Lung (tissue), 12 donors: ENCODE data around the gene MILR1. TPM values are rescaled to one million over a fixed set of nuclear protein-coding genes. Genes with fewer than 3 reads are reported as not detected.

Source experiments
- ATAC-seq: fragments of 200-7000 bp; cut with Tn5 transposase; one replicate; pipeline ENCODE4 v1.9.1; 2020; ENCODE audit warnings: moderate number of reproducible peaks; ENCODE audit not compliant: insufficient read depth, low FRiP score
- DNase-seq, 3 donors: peaks; one replicate each; pipeline ENCODE4 v3.0.0-alpha.2; 2013 to 2017
- H3K27ac ChIP-seq, 2 donors: one replicate each; pipeline ENCODE4 v1.5.1; 2013; ENCODE audit warnings: mild to moderate bottlenecking in 2 of 2, moderate library complexity in 2 of 2, control low read depth in 1 of 2, inconsistent platforms in 1 of 2, low read depth in 1 of 2, low read length in 1 of 2
- H3K27me3 ChIP-seq, 3 donors: one replicate each; pipeline ENCODE4 v1.5.1; 2013; ENCODE audit warnings: low read length in 2 of 3; ENCODE audit not compliant: control insufficient read depth in 3 of 3, insufficient read depth in 3 of 3
- H3K36me3 ChIP-seq, 4 donors: one replicate each; pipeline ENCODE4 v1.5.1; 2013; ENCODE audit warnings: low read length in 4 of 4, mild to moderate bottlenecking in 1 of 4, moderate library complexity in 1 of 4; ENCODE audit not compliant: control insufficient read depth in 4 of 4, insufficient read depth in 4 of 4
- H3K4me1 ChIP-seq, 5 donors: one replicate each; pipeline ENCODE4 v1.5.1; 2013; ENCODE audit warnings: low read length in 5 of 5, mild to moderate bottlenecking in 2 of 5, moderate library complexity in 1 of 5; ENCODE audit not compliant: control insufficient read depth in 5 of 5, insufficient read depth in 5 of 5
- H3K4me3 ChIP-seq: one replicate; pipeline ENCODE4 v1.5.1; 2013; ENCODE audit warnings: mild to moderate bottlenecking, control low read depth, moderate library complexity
- H3K9ac ChIP-seq, 2 donors: one replicate each; pipeline ENCODE4 v1.5.1; 2013; ENCODE audit warnings: low read length in 2 of 2, control low read depth in 1 of 2; ENCODE audit not compliant: insufficient read depth in 1 of 2
- H3K9me3 ChIP-seq, 4 donors: one replicate each; pipeline ENCODE4 v1.5.1; 2013; ENCODE audit warnings: low read length in 3 of 4, mild to moderate bottlenecking in 1 of 4, moderate library complexity in 1 of 4; ENCODE audit not compliant: control insufficient read depth in 4 of 4, insufficient read depth in 3 of 4
- CTCF ChIP-seq: IDR thresholded peaks from 2 replicates; pipeline ENCODE4 v1.5.1; 2012; ENCODE audit warnings: mild to moderate bottlenecking; ENCODE audit errors: control extremely low read depth, extremely low read depth
- WGBS, 2 donors: extraction: QIAGEN DNeasy Blood & Tissue Kit; methylation state at CpG; one replicate each; pipeline ENCODE4 v1.1.7; 2013; 5-methylcytosine and 5-hydroxymethylcytosine counted together
- polyA plus RNA-seq, 2 donors: library from polyadenylated mRNA; stranded (reverse); fragments of 200-250 nt; gene quantifications; one replicate each; pipeline ENCODE4 v1.2.1, GENCODE V29; 2013
- total RNA-seq, 2 donors: library from RNA; depleted of rRNA in 1 of 2; stranded (reverse); fragments of >200 nt in 1 of 2; gene quantifications; one replicate each; pipeline ENCODE4 v1.2.1, GENCODE V29; 2014 to 2021
- donor health status: control.
- donor health status: control.
- donor health status: Bipolar disorder and iron deficiency.
- donor health status: healthy.
- donor health status: DM: yes; HTN: yes; CAD: no.

The MILR1 gene
- total and polyA plus RNA-seq, 4 donors = 6.9 to 36.3 (median 16.7) TPM

GRCh38 chr17:64447526-64447925 lies 1.4 kb upstream of the MILR1 start:
- WGBS, 2 donors = 81 to 94% methylated on average over 1 of the region's 1 CpG
- DNase-seq (no peak), ATAC-seq (no peak)
- Histone ChIP-seq H3K36me3 (no peaks in the 10 kb centered on the region), H3K4me3 (no peak overlapping the region), H3K27ac (no peak overlapping the region), H3K9me3 (no peaks in the 10 kb centered on the region), H3K4me1 (peaks cover 0 to 3% (median 0%) of the 10 kb centered on the region in 5 donors), H3K9ac (no peak overlapping the region), H3K27me3 (no peaks in the 10 kb centered on the region)
- no peak for TF ChIP-seq CTCF

DNA sequence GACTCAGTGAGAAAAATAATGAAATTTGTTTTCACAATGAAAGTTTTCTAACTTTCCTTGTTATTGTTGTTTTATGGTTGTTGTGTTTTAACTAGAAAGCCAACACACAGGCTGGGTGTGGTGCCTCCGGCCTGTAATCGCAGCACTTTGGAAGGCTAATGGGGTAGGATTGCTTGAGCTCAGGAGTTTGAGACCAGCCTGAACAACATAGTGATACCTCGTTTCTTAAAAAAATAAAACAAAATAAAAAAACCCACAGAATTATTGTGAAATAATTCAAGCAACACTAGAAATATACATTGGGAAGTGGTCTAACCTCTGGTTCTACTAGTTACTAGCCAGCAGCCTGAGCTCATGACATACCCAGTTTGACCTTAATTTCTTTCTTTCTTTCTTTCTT lies 630 bp downstream of the MILR1 start:
- DNase-seq (no peak), ATAC-seq (no peak)
- TF ChIP-seq CTCF = no peak
- Histone ChIP-seq H3K4me1 (peaks cover 0 to 3% (median 0%) of the 10 kb centered on the region in 5 donors), H3K27me3 (no peaks in the 10 kb centered on the region), H3K36me3 (no peaks in the 10 kb centered on the region), H3K9ac (no peak overlapping the region), H3K9me3 (no peaks in the 10 kb centered on the region), H3K4me3 (no peak overlapping the region), H3K27ac (peak overlapping the region in 1 of 2 donors; percentile 86)
- WGBS, 2 donors = 47 to 57% methylated on average over 3 of the region's 3 CpGs

DNA sequence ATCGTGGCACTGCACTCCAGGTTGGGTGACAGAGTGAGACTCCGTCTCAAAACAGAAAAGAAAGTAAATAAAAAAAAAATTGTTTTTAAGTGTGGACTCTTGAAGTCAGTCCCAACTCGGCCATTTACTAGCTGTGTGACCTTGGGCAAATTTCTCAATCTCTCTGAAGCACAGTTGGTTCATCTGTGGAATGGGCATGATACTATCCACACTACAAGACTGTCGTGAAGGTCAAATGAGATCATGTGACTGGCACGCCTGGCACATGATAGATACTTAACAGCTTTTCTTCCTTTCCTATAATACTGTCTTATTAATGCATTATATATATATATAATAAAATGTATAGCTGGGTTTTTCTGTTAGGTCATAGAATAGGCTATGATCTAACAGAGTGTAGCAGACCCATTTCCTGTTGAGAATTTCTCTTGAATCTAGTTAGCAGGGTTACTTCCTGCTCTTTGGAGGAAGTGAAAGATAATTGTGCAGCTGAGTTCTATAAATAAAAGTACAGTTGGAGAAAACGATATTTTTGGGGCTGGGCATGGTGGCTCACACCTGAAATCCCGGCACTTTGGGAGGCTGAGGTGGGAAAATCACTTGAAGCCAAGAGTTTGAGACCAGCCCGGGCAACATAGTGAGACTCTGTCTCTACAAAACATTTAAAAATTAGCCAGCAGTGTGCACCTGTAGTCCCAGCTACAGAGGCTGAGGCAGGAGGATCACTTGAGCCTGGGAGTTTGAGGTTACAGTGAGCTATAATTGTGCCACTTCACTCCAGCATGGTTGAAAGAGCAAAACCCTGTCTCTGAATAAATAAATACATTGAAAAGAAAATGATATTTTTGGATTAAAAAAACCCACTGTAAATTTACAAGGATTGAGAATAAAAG lies 7.3 kb downstream of the MILR1 start:
- Histone ChIP-seq H3K9ac (no peak overlapping the region), H3K27ac (peak overlapping the region in 1 of 2 donors; percentile 12), H3K27me3 (no peaks in the 10 kb centered on the region), H3K4me1 (no peaks in the 10 kb centered on the region), H3K4me3 (no peak overlapping the region), H3K9me3 (no peaks in the 10 kb centered on the region), H3K36me3 (no peaks in the 10 kb centered on the region)
- DNase-seq = peak in 1 of 3 donors; percentile 21
- TF ChIP-seq CTCF = no peak
- WGBS, 2 donors = 59 to 64% methylated on average over 8 of the region's 8 CpGs
- ATAC-seq = no peak
